IMR-90 (cell line): Measurements from ENCODE around the gene QSER1. TPM values are rescaled to one million over a fixed set of nuclear protein-coding genes. Genes with fewer than 3 reads are reported as not detected.

Source experiments
- ATAC-seq: fragments of 200-7000 bp; cut with Tn5 transposase; 2 replicates; pipeline ENCODE4 v1.9.1; 2020; ENCODE audit warnings: low read depth, mild to moderate bottlenecking, moderate library complexity
- BruUV-seq: library from RNA; stranded (reverse); fragments of 400-500 nt; replicated peaks from 2 replicates; lab custom pipeline; 2021; lab: Mats Ljungman, UMichigan
- CTCF ChIA-PET: fragments of 300-600 bp; formaldehyde crosslinking; extraction: SDS; loops from one replicate; lab custom pipeline; 2021; ENCODE audit warnings: antibody characterized with exemption; lab: Yijun Ruan, JAX
- POLR2A ChIA-PET: fragments of 300-600 bp; sonication (Branson Sonifier 250); formaldehyde crosslinking; loops from one replicate; lab custom pipeline; 2022; ENCODE audit warnings: antibody characterized with exemption; ENCODE audit not compliant: unreplicated experiment; lab: Charles Lee
- DNase-seq: peaks from one replicate; pipeline ENCODE4 v3.0.0; 2013
- H2AFZ ChIP-seq: replicated peaks from 2 replicates; pipeline ENCODE3; 2013; ENCODE audit warnings: low read length, mild to moderate bottlenecking; ENCODE audit not compliant: poor library complexity
- H2AK5ac ChIP-seq: 2 replicates; pipeline ENCODE4 v1.6.1; 2013; ENCODE audit warnings: low read depth, low read length, inconsistent platforms
- H2AK9ac ChIP-seq: replicated peaks from 2 replicates; pipeline ENCODE3; 2013; ENCODE audit warnings: mild to moderate bottlenecking, low read depth, low read length, moderate library complexity; ENCODE audit not compliant: poor library complexity
- H2BK120ac ChIP-seq: 2 replicates; pipeline ENCODE4 v1.6.1; 2013; ENCODE audit warnings: low read depth, low read length, inconsistent platforms
- H2BK15ac ChIP-seq: 3 replicates; pipeline ENCODE4 v1.6.1; 2013; ENCODE audit warnings: low read depth, low read length, inconsistent platforms
- H2BK20ac ChIP-seq: 2 replicates; pipeline ENCODE4 v1.6.1; 2013; ENCODE audit warnings: low read depth, mild to moderate bottlenecking, inconsistent platforms, low read length, moderate library complexity
- H2BK5ac ChIP-seq: 2 replicates; pipeline ENCODE4 v1.6.1; 2013; ENCODE audit warnings: mild to moderate bottlenecking, low read depth, low read length, inconsistent platforms; ENCODE audit not compliant: poor library complexity, severe bottlenecking
- H3K14ac ChIP-seq: replicated peaks from 2 replicates; pipeline ENCODE4 v1.6.1; 2013; ENCODE audit warnings: low read depth, low read length, inconsistent platforms
- H3K18ac ChIP-seq: 2 replicates; pipeline ENCODE4 v1.6.1; 2013; ENCODE audit warnings: low read depth, low read length, control low read depth
- H3K23ac ChIP-seq: 2 replicates; pipeline ENCODE4 v1.6.1; 2013; ENCODE audit warnings: low read depth, low read length, inconsistent platforms
- H3K27ac ChIP-seq: 2 replicates; pipeline ENCODE4 v1.5.1; 2013; ENCODE audit warnings: mild to moderate bottlenecking, control low read depth, low read length; ENCODE audit not compliant: insufficient read depth
- H3K27me3 ChIP-seq: 2 replicates; pipeline ENCODE4 v1.6.1; 2013; ENCODE audit warnings: low read length; ENCODE audit not compliant: control insufficient read depth, insufficient read depth
- H3K36me3 ChIP-seq: 2 replicates; pipeline ENCODE4 v1.6.1; 2013; ENCODE audit warnings: low read length, mixed read lengths; ENCODE audit not compliant: control insufficient read depth, insufficient read depth
- H3K4ac ChIP-seq: 2 replicates; pipeline ENCODE4 v1.6.1; 2013; ENCODE audit warnings: low read depth, low read length, inconsistent platforms
- H3K4me1 ChIP-seq: 2 replicates; pipeline ENCODE4 v1.6.1; 2013; ENCODE audit warnings: low read length, mixed read lengths; ENCODE audit not compliant: control insufficient read depth, insufficient read depth
- H3K4me2 ChIP-seq: 2 replicates; pipeline ENCODE4 v1.6.1; 2013; ENCODE audit warnings: low read depth, mild to moderate bottlenecking, control low read depth, low read length, moderate library complexity
- H3K4me3 ChIP-seq: 2 replicates; pipeline ENCODE4 v1.5.1; 2013; ENCODE audit warnings: low read depth, mild to moderate bottlenecking, control low read depth, low read length, moderate library complexity; ENCODE audit not compliant: insufficient read depth
- H3K56ac ChIP-seq: 2 replicates; pipeline ENCODE4 v1.6.1; 2013; ENCODE audit warnings: low read length, inconsistent platforms; ENCODE audit not compliant: insufficient read depth; ENCODE audit errors: extremely low read depth
- H3K79me1 ChIP-seq, 2 experiments: 2 replicates each; pipeline ENCODE4 v1.6.1; 2013; ENCODE audit warnings: low read length in 2 of 2, inconsistent platforms in 1 of 2, low read depth in 1 of 2
- H3K9ac ChIP-seq: 2 replicates; pipeline ENCODE4 v1.6.1; 2013; ENCODE audit warnings: low read depth, low read length, control low read depth
- H3K9me1 ChIP-seq: 2 replicates; pipeline ENCODE4 v1.6.1; 2013; ENCODE audit warnings: low read length, inconsistent platforms; ENCODE audit not compliant: insufficient read depth
- H3K9me3 ChIP-seq: 2 replicates; pipeline ENCODE4 v1.6.1; 2013; ENCODE audit warnings: low read length; ENCODE audit not compliant: control insufficient read depth, insufficient read depth
- H4K20me1 ChIP-seq: 2 replicates; pipeline ENCODE4 v1.6.1; 2013; ENCODE audit warnings: low read length, inconsistent platforms; ENCODE audit not compliant: insufficient read depth
- H4K5ac ChIP-seq: 2 replicates; pipeline ENCODE4 v1.6.1; 2013; ENCODE audit warnings: mild to moderate bottlenecking, low read depth, low read length, control low read depth
- H4K8ac ChIP-seq, 2 experiments: 2 replicates each; pipeline ENCODE4 v1.6.1; 2013; ENCODE audit warnings: low read depth in 2 of 2, low read length in 2 of 2, control low read depth in 1 of 2, inconsistent platforms in 1 of 2
- H4K91ac ChIP-seq: 2 replicates; pipeline ENCODE4 v1.6.1; 2013; ENCODE audit warnings: low read depth, low read length, inconsistent platforms; ENCODE audit not compliant: insufficient read depth
- FOS ChIP-seq: fragments of 150-350 bp; IDR thresholded peaks from 2 replicates; pipeline ENCODE4 v1.6.1; 2016; ENCODE audit warnings: low read depth, low read length
- MAFK ChIP-seq: IDR thresholded peaks from 2 replicates; pipeline ENCODE4 v1.6.1; 2012; ENCODE audit warnings: low read depth, low read length, improper control_type of control experiment
- MAZ ChIP-seq: IDR thresholded peaks from 2 replicates; pipeline ENCODE4 v1.6.1; 2012; ENCODE audit warnings: low read depth, mild to moderate bottlenecking, low read length, improper control_type of control experiment, moderate library complexity, borderline replicate concordance
- NFE2L2 ChIP-seq: fragments of 150-350 bp; IDR thresholded peaks from 2 replicates; pipeline ENCODE4 v1.6.1; 2016; ENCODE audit warnings: low read depth, mild to moderate bottlenecking, low read length
- POLR2A ChIP-seq: IDR thresholded peaks from 2 replicates; pipeline ENCODE4 v1.6.1; 2012; ENCODE audit warnings: mild to moderate bottlenecking, low read depth, low read length
- RCOR1 ChIP-seq: IDR thresholded peaks from 2 replicates; pipeline ENCODE4 v1.6.1; 2012; ENCODE audit warnings: mild to moderate bottlenecking, low read length, improper control_type of control experiment; ENCODE audit not compliant: insufficient replicate concordance
- RFX5 ChIP-seq: IDR thresholded peaks from 2 replicates; pipeline ENCODE4 v1.8.0; 2012; ENCODE audit warnings: low read depth, mild to moderate bottlenecking, low read length, moderate library complexity
- dilution Hi-C: fragments of 300-500 bp; cut with HindIII; formaldehyde crosslinking; loops from one replicate; pipeline ENCODE4 v1.14.3; 2018; ENCODE audit warnings: low sequenced_read_pairs; ENCODE audit not compliant: unreplicated experiment
- in situ Hi-C: fragments of 300-500 bp; cut with MboI; formaldehyde crosslinking; loops from 3 replicates; pipeline ENCODE4 v1.14.3; 2019; ENCODE audit warnings: low sequenced_read_pairs, inconsistent platforms, mixed read lengths
- intact Hi-C: fragments of 100-400 bp; cut with micrococcal nuclease; formaldehyde crosslinking; loops from 2 replicates; pipeline ENCODE4 v1.10.0; 2022
- polyA plus RNA-seq, 3 experiments: library from polyadenylated mRNA; depleted of rRNA; stranded (reverse); fragments of >200 nt; gene quantifications; 2 replicates each; pipeline ENCODE4 v1.2.3, GENCODE V29; 2012; ENCODE audit warnings: low replicate concordance in 1 of 3
- total RNA-seq: library from RNA; depleted of rRNA; stranded (reverse); fragments of >200 nt; gene quantifications from 2 replicates; pipeline ENCODE4 v1.2.3, GENCODE V29; 2012

The QSER1 gene
- total and polyA plus RNA-seq, 2 of the 4 experiments (the other 2 are of a cell fraction), result 5.9 to 15.6 TPM

- no peak overlapping the region for H2AFZ ChIP-seq
- no peaks in the 10 kb centered on the region for H3K9me3 ChIP-seq
- H2BK120ac ChIP-seq, result no peak overlapping the region
- no peak overlapping the region for H3K23ac ChIP-seq
- BruUV-seq, result no TSS peak
- H3K4me3 ChIP-seq, result no peak overlapping the region
- no peak overlapping the region for H2AK9ac ChIP-seq
- no peaks in the 10 kb centered on the region for H3K27me3 ChIP-seq
- no peak overlapping the region for H3K27ac ChIP-seq
- ChIA-PET CTCF (interaction anchor here (0.6 to 0.7 kb wide), 2 partner anchors 121 to 383 kb away, joined by 4 to 5 read pairs; no protein-coding TSS in a partner anchor), POLR2A (no interaction called here)
- no peak overlapping the region for H3K18ac ChIP-seq
- H3K9me1 ChIP-seq, result no peaks in the 10 kb centered on the region
- H3K56ac ChIP-seq, result no peak overlapping the region; the same call in 1 of the 2 replicates
- no peak overlapping the region for H2BK5ac ChIP-seq
- no peak for DNase-seq
- H4K20me1 ChIP-seq, result no peaks in the 10 kb centered on the region
- no peak overlapping the region for H4K8ac ChIP-seq
- H3K4me2 ChIP-seq, result no peak overlapping the region
- intact Hi-C loops (no loop called here), in situ Hi-C loops (loop anchor here (25.0 kb wide), 1 partner anchor 128 kb away; no protein-coding TSS in a partner anchor), dilution Hi-C loops (no loop called here)
- no peak overlapping the region for H4K5ac ChIP-seq
- peaks cover 8% of the 10 kb centered on the region; the same call in 1 of the 2 replicates for H3K36me3 ChIP-seq
- no peak overlapping the region for H3K14ac ChIP-seq
- TF ChIP-seq RCOR1 (no peak), FOS (no peak), MAZ (no peak), POLR2A (no peak), NFE2L2 (no peak), MAFK (no peak), RFX5 (no peak)
- no peaks in the 10 kb centered on the region for H3K4me1 ChIP-seq
- no peak overlapping the region for H3K4ac ChIP-seq
- H2AK5ac ChIP-seq, result no peak overlapping the region
- no peak overlapping the region for H2BK15ac ChIP-seq
- no peak overlapping the region for H3K9ac ChIP-seq
- peaks cover 4 to 22% of the 10 kb centered on the region in 2 experiments; a peak in 3 of 4 replicates for H3K79me1 ChIP-seq
- no peak overlapping the region for H4K91ac ChIP-seq
- peak; percentile 32 for ATAC-seq
- H2BK20ac ChIP-seq, result no peak overlapping the region
Measured at GRCh38 chr11:32939866-32940265, 47.3 kb downstream of the QSER1 start.
